GM21360 (cell line): ENCODE results near the gene PCDHGB7.
"Not testable (repeated sequence)": the region's sequence is repeated elsewhere in the genome, so short reads cannot be mapped to it uniquely, and the experiment has no call there.

Experiments
- ATAC-seq: cut with Tn5 transposase; IDR thresholded peaks from one replicate; pipeline ENCODE4 v1.9.1; 2021; ENCODE audit warnings: mild to moderate bottlenecking, moderate library complexity; ENCODE audit not compliant: unreplicated experiment

The PCDHGB7 gene

DNA sequence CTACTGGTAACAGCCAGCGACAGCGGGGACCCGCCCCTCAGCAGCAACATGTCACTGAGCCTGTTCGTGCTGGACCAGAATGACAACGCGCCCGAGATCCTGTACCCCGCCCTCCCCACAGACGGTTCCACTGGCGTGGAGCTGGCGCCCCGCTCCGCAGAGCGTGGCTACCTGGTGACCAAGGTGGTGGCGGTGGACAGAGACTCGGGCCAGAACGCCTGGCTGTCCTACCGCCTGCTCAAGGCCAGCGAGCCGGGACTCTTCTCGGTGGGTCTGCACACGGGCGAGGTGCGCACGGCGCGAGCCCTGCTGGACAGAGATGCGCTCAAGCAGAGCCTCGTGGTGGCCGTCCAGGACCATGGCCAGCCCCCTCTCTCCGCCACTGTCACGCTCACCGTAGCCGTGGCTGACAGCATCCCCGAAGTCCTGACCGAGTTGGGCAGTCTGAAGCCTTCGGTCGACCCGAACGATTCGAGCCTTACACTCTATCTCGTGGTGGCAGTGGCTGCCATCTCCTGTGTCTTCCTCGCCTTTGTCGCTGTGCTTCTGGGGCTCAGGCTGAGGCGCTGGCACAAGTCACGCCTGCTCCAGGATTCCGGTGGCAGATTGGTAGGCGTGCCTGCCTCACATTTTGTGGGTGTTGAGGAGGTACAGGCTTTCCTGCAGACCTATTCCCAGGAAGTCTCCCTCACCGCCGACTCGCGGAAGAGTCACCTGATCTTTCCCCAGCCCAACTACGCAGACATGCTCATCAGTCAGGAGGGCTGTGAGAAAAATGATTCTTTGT lies 22.9 kb upstream of the PCDHGB7 start:
- not testable (repeated sequence) for ATAC-seq

DNA sequence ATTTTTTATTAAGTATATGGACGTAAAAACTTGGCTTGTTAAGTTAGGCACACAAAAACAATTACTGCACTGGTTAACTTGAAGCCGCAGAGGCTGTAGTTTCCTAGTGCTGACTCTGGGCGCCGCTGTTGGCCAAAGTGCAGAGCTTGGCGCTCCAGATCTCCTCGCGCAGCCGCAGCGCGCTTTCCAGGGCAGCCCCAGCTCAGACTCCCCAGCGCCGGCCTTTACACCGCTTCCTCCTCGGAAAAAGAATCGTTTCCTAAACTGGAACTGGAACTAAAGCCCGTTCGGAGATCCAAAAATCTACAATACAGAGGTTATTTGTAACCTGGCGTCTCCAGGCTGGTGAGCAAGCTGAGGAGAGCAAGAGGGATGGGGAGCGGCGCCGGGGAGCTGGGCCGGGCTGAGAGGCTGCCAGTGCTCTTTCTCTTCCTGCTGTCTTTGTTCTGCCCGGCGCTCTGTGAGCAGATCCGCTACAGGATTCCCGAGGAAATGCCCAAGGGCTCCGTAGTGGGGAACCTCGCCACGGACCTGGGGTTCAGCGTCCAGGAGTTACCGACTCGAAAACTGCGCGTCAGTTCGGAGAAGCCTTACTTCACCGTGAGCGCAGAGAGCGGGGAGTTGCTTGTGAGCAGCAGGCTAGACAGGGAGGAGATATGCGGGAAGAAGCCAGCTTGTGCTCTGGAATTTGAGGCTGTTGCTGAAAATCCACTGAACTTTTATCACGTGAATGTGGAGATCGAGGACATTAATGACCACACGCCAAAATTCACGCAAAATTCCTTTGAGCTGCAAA lies 19.5 kb upstream of the PCDHGB7 start, which contains the start of gene PCDHGB5:
Gene PCDHGB5 (plus strand): TSS at position 192 of the 796 bp plus-strand sequence. CDS start 181 bp downstream, at position 373.
- peak; percentile 99 for ATAC-seq

DNA sequence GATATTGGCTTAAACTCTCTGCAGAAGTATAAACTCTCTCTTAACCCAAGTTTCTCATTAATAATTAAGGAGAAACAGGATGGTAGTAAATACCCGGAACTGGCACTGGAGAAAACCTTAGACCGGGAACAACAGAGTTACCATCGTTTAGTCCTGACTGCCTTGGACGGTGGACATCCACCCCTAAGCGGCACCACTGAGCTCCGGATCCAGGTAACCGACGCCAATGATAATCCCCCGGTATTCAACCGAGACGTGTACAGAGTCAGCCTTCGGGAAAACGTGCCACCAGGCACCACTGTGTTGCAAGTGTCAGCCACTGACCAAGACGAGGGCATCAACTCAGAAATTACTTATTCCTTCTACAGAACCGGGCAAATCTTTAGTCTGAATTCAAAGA lies 18.9 kb upstream of the PCDHGB7 start:
- no peak for ATAC-seq

DNA sequence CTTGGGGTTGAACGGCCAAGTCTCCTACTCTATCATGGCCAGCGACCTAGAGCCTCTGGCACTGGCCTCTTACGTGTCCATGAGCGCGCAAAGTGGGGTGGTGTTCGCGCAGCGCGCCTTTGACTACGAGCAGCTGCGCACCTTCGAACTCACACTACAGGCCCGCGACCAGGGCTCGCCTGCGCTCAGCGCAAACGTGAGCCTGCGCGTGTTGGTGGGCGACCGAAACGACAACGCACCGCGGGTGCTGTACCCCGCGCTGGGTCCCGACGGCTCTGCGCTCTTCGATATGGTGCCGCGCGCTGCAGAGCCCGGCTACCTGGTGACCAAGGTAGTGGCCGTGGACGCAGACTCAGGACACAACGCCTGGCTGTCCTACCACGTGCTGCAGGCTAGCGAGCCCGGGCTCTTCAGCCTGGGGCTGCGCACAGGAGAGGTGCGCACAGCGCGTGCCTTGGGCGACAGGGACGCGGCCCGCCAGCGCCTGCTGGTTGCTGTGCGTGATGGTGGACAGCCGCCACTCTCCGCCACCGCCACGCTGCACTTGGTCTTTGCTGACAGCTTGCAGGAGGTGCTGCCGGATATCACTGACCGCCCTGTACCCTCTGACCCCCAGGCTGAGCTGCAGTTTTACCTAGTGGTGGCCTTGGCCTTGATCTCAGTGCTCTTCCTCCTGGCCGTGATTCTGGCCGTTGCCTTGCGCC lies 17.8 kb upstream of the PCDHGB7 start:
- ATAC-seq: no peak

DNA sequence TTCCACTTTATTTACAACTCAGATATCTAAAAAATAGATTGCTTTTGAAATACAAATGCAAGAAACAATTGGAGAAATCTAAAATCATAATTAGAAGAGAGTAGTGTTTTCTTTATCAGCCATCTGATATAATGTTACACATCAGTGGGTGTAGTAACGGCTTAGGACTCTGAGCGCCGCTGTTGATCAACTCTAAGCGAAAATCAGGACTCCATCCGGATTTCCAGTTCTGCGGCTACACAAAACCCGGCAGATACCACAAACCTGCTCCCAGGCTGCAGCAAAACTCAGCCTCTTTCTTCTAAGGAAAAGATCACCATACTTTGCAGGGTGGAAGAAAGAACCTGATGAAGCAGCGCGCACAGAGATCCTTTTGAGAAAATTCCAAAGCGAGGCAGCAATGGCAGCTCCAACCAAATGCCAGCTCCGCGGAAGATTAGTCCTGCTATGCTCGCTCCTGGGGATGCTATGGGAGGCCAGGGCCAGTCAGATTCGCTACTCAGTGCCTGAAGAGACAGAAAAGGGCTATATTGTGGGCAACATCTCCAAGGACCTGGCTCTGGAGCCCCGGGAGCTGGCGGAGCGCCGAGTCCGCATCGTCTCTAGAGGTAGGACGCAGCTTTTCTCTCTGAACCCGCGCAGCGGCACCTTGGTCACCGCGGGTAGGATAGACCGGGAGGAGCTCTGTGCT lies 14.8 kb upstream of the PCDHGB7 start, which contains the start of gene PCDHGA9:
Gene PCDHGA9 (plus strand): TSS at position 226 of the 691 bp plus-strand sequence. CDS start 175 bp downstream, at position 401.
- ATAC-seq: no peak

DNA sequence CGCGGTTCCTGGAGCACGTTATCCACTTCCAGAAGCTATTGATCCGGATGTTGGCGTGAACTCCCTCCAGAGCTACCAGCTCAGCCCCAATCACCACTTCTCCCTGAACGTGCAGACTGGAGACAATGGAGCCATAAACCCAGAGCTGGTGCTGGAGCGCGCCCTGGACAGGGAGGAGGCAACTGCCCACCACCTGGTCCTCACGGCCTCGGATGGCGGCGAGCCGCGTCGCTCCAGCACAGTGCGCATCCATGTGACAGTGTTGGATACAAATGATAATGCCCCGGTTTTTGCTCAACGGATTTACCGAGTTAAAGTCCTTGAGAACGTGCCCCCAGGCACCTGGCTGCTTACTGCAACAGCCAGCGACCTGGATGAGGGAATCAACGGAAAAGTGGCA lies 14.1 kb upstream of the PCDHGB7 start:
- ATAC-seq: no peak

DNA sequence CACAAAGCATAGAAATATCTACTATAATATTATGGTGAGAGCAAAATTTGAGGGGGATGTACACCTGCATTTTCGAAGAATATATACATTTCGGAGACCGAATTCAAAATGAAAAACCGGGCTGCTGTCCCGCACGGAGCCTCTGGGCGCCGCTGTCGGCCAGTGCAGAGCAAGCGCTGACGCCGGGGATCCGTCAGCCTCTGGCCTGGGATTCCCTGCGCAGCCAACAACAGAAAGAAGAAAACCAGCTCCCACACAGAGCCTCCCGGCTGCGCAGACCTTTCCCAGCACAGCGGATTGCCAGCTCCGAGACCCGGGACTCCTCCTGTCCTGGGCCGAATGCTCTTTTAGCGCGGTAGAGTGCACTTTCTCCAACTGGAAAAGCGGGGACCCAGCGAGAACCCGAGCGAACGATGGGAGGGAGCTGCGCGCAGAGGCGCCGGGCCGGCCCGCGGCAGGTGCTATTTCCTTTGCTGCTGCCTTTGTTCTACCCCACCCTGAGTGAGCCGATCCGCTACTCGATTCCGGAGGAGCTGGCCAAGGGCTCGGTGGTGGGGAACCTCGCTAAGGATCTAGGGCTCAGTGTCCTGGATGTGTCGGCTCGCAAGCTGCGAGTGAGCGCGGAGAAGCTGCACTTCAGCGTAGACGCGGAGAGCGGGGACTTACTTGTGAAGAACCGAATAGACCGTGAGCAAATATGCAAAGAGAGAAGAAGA lies 9.5 kb upstream of the PCDHGB7 start, which contains the start of gene PCDHGB6:
Gene PCDHGB6 (plus strand): TSS at position 232 of the 716 bp plus-strand sequence. CDS start 182 bp downstream, at position 414.
- ATAC-seq: peak; percentile 86

DNA sequence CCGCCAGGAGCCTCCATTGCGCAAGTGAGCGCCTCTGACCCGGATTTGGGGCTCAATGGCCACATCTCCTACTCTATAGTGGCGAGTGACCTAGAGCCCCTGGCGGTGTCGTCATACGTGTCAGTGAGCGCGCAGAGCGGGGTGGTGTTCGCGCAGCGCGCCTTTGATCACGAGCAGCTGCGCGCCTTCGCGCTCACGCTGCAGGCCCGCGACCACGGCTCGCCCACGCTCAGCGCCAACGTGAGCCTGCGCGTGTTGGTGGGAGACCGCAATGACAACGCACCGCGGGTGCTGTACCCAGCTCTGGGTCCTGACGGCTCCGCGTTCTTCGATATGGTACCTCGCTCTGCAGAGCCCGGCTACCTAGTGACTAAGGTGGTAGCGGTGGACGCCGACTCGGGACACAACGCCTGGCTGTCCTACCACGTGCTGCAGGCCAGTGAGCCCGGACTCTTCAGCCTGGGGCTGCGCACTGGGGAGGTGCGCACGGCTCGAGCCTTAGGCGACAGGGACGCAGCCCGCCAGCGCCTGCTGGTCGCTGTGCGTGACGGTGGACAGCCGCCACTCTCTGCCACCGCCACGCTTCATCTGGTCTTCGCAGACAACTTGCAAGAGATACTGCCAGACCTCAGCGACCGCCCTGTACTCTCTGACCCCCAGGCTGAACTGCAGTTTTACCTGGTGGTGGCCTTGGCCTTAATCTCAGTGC lies 7.7 kb upstream of the PCDHGB7 start:
- ATAC-seq: no peak

DNA sequence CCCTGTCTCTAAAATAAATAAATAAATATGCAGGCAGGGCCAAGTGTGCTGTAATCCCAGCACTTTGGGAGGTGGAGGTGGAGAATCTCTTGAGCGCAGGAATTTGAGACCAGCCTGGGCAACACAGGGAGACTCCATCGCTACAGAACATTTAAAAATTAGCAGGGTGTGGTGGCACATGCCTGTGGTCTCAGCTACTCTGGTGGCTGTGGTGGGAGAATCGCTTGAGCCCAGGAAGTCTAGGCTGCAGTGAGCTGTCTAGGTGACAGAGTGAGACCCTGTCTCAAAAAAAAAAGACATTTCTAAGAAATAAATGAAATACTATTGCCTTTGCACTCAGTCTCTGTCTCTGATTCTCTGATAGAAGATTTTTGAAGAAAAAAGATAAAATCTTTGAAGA lies 5.9 kb upstream of the PCDHGB7 start:
- ATAC-seq: no peak

DNA sequence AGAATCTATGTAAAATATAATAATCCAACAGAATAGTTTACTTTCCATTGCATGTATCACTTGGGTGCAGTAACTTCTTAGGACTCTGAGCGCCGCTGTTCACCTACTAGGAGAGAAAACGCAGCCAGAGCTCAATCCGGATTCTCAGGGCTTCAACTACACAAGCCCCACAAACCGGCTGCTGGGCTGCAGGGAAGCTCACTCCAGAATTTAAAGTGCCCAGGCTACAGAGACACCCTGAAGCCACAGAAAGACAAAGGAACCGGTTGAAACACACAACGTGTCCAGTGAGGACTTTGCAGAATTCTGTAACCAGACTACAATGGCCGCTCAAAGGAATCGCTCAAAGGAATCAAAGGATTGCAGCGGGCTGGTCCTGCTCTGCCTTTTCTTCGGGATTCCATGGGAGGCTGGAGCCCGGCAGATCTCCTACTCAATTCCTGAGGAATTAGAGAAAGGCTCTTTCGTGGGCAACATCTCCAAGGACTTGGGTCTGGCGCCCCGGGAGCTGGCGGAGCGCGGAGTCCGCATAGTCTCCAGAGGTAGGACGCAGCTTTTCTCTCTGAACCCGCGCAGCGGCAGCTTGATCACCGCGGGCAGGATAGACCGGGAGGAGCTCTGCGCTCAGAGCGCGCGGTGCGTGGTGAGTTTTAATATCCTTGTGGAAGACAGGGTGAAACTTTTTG lies 4.5 kb upstream of the PCDHGB7 start, which contains the start of gene PCDHGA10:
Gene PCDHGA10 (plus strand): TSS at position 134 of the 686 bp plus-strand sequence. CDS start 189 bp downstream, at position 323.
- ATAC-seq: no peak

DNA sequence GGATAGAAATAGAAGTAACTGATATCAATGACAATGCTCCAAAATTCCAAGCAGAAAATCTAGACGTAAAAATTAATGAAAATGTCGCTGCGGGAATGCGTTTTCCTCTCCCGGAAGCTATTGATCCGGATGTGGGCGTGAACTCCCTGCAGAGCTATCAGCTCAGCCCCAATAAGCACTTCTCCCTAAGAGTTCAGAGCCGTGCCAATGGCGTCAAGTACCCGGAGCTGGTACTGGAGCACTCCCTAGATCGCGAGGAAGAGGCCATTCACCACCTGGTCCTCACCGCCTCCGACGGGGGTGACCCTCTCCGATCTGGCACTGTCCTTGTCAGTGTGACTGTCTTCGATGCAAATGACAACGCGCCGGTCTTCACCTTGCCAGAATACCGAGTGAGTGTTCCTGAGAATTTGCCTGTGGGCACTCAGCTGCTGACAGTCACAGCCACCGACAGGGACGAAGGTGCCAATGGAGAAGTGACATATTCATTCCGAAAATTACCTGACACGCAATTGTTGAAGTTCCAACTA lies 3.9 kb upstream of the PCDHGB7 start:
- ATAC-seq: no peak

DNA sequence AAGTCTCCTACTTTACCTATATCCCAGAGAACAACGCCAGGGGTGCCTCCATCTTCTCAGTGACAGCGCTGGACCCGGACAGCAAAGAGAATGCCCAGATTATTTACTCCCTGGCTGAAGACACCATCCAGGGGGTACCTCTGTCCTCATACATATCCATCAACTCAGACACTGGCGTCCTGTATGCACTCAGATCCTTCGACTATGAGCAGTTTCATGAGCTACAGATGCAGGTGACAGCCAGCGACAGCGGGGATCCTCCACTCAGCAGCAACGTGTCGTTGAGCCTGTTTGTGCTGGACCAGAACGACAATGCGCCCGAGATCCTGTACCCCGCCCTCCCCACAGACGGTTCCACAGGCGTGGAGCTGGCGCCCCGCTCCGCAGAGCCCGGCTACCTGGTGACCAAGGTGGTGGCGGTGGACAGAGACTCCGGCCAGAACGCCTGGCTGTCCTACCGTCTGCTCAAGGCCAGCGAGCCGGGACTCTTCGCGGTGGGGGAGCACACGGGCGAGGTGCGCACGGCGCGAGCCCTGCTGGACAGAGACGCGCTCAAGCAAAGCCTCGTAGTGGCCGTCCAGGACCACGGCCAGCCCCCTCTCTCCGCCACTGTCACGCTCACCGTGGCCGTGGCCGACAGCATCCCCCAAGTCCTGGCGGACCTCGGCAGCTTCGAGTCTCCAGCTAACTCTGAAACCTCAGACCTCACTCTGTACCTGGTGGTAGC lies 2.8 kb upstream of the PCDHGB7 start:
- not testable (repeated sequence) for ATAC-seq

DNA sequence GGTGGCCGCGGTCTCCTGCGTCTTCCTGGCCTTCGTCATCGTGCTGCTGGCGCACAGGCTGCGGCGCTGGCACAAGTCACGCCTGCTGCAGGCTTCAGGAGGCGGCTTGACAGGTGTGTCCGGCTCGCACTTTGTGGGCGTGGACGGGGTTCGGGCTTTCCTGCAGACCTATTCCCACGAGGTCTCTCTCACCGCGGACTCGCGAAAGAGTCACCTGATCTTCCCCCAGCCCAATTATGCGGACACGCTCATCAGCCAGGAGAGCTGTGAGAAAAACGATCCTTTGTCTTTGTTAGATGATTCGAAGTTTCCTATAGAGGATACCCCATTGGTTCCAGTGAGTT lies 2.2 kb upstream of the PCDHGB7 start:
- not testable (repeated sequence) for ATAC-seq

DNA sequence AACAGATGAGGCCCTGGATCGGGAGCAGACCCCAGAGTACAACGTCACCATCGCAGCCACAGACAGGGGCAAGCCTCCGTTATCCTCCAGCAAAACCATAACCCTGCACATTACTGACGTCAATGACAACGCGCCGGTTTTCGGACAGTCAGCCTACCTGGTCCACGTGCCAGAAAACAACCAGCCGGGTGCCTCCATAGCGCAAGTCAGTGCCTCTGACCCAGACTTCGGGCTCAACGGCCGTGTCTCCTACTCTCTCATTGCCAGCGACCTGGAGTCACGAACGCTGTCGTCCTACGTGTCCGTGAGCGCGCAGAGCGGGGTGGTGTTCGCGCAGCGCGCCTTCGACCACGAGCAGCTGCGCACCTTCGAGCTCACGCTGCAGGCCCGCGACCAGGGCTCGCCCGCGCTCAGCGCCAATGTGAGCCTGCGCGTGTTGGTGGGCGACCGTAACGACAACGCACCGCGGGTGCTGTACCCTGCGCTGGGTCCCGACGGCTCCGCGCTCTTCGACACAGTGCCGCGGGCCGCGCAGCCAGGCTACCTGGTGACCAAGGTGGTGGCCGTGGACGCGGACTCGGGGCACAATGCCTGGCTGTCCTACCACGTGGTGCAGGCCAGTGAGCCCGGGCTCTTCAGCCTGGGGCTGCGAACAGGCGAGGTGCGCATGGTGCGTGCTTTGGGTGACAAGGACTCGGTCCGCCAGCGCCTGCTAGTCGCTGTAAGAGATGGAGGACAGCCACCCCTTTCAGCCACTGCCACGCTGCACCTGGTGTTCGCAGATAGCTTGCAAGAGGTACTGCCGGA lies 1.8 kb downstream of the PCDHGB7 start:
- ATAC-seq: no peak

DNA sequence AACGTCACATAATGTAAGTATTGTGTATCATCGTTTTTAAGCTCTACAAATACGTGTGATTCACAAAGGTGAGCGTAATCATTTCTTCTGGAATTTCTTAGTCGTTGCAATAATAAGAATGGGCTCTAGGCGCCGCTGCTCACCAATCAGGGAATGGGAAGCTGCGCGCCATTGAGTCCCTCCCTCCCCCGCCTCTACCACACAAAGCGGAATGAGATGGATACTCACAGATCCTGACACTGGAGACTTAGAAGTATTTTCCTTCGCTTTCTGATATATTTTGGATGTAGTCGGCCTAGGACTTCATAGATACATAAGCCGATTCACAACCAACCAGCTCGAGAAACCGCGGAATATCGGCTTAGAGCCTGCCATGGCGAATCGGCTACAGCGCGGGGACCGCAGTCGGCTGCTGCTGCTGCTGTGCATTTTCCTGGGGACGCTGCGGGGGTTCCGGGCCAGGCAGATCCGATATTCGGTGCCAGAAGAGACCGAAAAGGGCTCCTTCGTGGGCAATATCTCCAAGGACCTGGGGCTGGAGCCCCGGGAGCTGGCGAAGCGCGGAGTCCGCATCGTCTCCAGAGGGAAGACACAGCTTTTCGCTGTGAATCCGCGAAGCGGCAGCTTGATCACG lies 3.5 kb downstream of the PCDHGB7 start, which contains the start of gene PCDHGA11:
Gene PCDHGA11 (plus strand): TSS at position 197 of the 634 bp plus-strand sequence. CDS start 177 bp downstream, at position 374.
- peak; percentile 59 for ATAC-seq

DNA sequence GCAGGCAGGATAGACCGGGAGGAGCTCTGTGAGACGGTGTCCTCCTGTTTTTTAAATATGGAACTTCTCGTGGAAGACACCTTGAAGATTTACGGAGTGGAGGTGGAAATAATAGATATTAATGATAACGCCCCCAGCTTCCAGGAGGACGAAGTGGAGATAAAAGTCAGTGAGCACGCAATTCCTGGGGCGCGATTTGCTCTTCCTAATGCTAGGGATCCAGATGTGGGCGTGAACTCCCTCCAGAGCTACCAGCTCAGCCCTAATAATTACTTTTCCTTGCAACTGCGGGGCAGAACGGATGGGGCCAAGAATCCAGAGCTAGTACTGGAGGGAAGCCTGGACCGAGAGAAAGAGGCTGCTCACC lies 4.0 kb downstream of the PCDHGB7 start:
- ATAC-seq: no peak
